ENCODE data around the gene PDAP1.
A peak's percentile ranks its signal among the peaks of the same experiment; 100 is the strongest.
"Not testable (repeated sequence)": the region's sequence is repeated elsewhere in the genome, so short reads cannot be mapped to it uniquely, and the experiment has no call there.

The PDAP1 gene

GRCh38 chr7:99375070-99375807, 33.2 kb downstream of the PDAP1 start:
- peak; percentile 52 to 63 for DNase-seq

GRCh38 chr7:99374111-99375064, 34.0 kb downstream of the PDAP1 start, which contains the start of gene ARPC1B:
TSS of gene ARPC1B (plus strand) at chr7:99374730. CDS start at chr7:99385715, 10,985 bp downstream.
- peak; percentile 76 to 87 for DNase-seq

- no peak for DNase-seq
Measured at GRCh38 chr7:99373091-99374066, 35.0 kb downstream of the PDAP1 start.

- DNase-seq = no peak
Measured at GRCh38 chr7:99372275-99373090, 35.9 kb downstream of the PDAP1 start.

- DNase-seq = no peak
Measured at GRCh38 chr7:99371376-99371920, 36.9 kb downstream of the PDAP1 start.

GRCh38 chr7:99369767-99370391, 38.5 kb downstream of the PDAP1 start:
- no peak for DNase-seq

- DNase-seq = no peak
Measured at GRCh38 chr7:99368750-99369389, 39.5 kb downstream of the PDAP1 start.

- no peak for DNase-seq
Measured at GRCh38 chr7:99366646-99367045, 41.8 kb downstream of the PDAP1 start.

GRCh38 chr7:99365318-99366141, 42.9 kb downstream of the PDAP1 start:
- DNase-seq = peak in 1 of 2 donors; percentile 43

GRCh38 chr7:99363286-99363685, 45.1 kb downstream of the PDAP1 start:
- DNase-seq = no peak

GRCh38 chr7:99362801-99363200, 45.6 kb downstream of the PDAP1 start:
- no peak for DNase-seq

GRCh38 chr7:99359465-99360154, 48.8 kb downstream of the PDAP1 start:
- no peak for DNase-seq

GRCh38 chr7:99358521-99358920, 49.9 kb downstream of the PDAP1 start:
- DNase-seq = not testable (repeated sequence)

GRCh38 chr7:99357701-99358490, 50.5 kb downstream of the PDAP1 start:
- no peak for DNase-seq

- no peak for DNase-seq
Measured at GRCh38 chr7:99355098-99355497, 53.3 kb downstream of the PDAP1 start.

GRCh38 chr7:99352247-99352646, 56.1 kb downstream of the PDAP1 start:
- no peak for DNase-seq

- DNase-seq = not testable (repeated sequence)
Measured at GRCh38 chr7:99350641-99351040, 57.8 kb downstream of the PDAP1 start.
